GM18867 (cell line): ENCODE results near the gene PKLR.
"Not testable (repeated sequence)": the region's sequence is repeated elsewhere in the genome, so short reads cannot be mapped to it uniquely, and the experiment has no call there.

Experiments
- ATAC-seq: cut with Tn5 transposase; IDR thresholded peaks from one replicate; pipeline ENCODE4 v1.9.1; 2021; ENCODE audit warnings: mild to moderate bottlenecking, moderate library complexity; ENCODE audit not compliant: unreplicated experiment

Gene PKLR

GRCh38 chr1:155301342-155301841, at the start of gene PKLR:
TSS of gene PKLR (minus strand) at chr1:155301438. CDS start at chr1:155301395, 43 bp downstream.
- no peak for ATAC-seq

GRCh38 chr1:155342842-155343241, 41.6 kb upstream of the PKLR start:
- no peak for ATAC-seq

GRCh38 chr1:155339515-155340097, 38.4 kb upstream of the PKLR start:
- ATAC-seq = no peak

GRCh38 chr1:155334962-155335361, 33.7 kb upstream of the PKLR start:
- no peak for ATAC-seq

- no peak for ATAC-seq
Measured at GRCh38 chr1:155329980-155330598, 28.9 kb upstream of the PKLR start.

GRCh38 chr1:155328856-155329255, 27.6 kb upstream of the PKLR start:
- ATAC-seq = not testable (repeated sequence)

GRCh38 chr1:155327981-155328380, 26.7 kb upstream of the PKLR start:
- no peak for ATAC-seq

- ATAC-seq = no peak
Measured at GRCh38 chr1:155326631-155327037, 25.4 kb upstream of the PKLR start.

GRCh38 chr1:155326020-155326526, 24.8 kb upstream of the PKLR start:
- no peak for ATAC-seq

GRCh38 chr1:155325603-155325893, 24.3 kb upstream of the PKLR start:
- ATAC-seq = no peak

GRCh38 chr1:155324717-155325602, 23.7 kb upstream of the PKLR start:
- ATAC-seq = no peak

- peak; percentile 62 for ATAC-seq
Measured at GRCh38 chr1:155324037-155324716, 22.9 kb upstream of the PKLR start.

GRCh38 chr1:155323729-155324036, 22.4 kb upstream of the PKLR start:
- peak; percentile 42 for ATAC-seq

GRCh38 chr1:155322953-155323728, 21.9 kb upstream of the PKLR start:
- ATAC-seq = peak; percentile 52

GRCh38 chr1:155322571-155322952, 21.3 kb upstream of the PKLR start:
- no peak for ATAC-seq

- no peak for ATAC-seq
Measured at GRCh38 chr1:155321639-155322503, 20.6 kb upstream of the PKLR start.

- ATAC-seq = no peak
Measured at GRCh38 chr1:155320661-155321617, 19.7 kb upstream of the PKLR start, which contains the start of gene RUSC1. TSS of gene RUSC1 (plus strand) at chr1:155320894. CDS start at chr1:155321774, 880 bp downstream.

GRCh38 chr1:155320252-155320651, 19.0 kb upstream of the PKLR start:
- no peak for ATAC-seq
